GM23248 (cell line): Measurements from ENCODE around the gene RHBDF1.

ENCODE experiments used
- EZH2 ChIP-seq: fragments of 200-600 bp; sonication (generic); IDR thresholded peaks from 2 replicates; pipeline ENCODE4 v1.6.1; 2018; ENCODE audit warnings: antibody characterized with exemption, mild to moderate bottlenecking; ENCODE audit not compliant: insufficient read depth, poor library complexity, severe bottlenecking
- EZH2phosphoT487 ChIP-seq: fragments of 200-600 bp; sonication (generic); IDR thresholded peaks from 2 replicates; pipeline ENCODE4 v1.6.1; 2018; ENCODE audit warnings: antibody characterized with exemption, moderate library complexity, mild to moderate bottlenecking, low read depth; ENCODE audit not compliant: insufficient read depth

- TF ChIP-seq EZH2 (no peak), EZH2phosphoT487 (no peak)
Observed at GRCh38 chr16:55571-56136, 16.8 kb downstream of the RHBDF1 start.
